GM12878 (cell line): ENCODE results near the gene HOXD13. TPM values are rescaled to one million over a fixed set of nuclear protein-coding genes. Genes with fewer than 3 reads are reported as not detected.

Experiments used
- ATAC-seq: fragments of 200-7000 bp; cut with Tn5 transposase; 3 replicates; pipeline ENCODE4 v1.9.1; 2020; ENCODE audit warnings: mild to moderate bottlenecking, moderate library complexity
- BruUV-seq: library from RNA; stranded (reverse); fragments of 400-500 nt; replicated peaks from 2 replicates; lab custom pipeline; 2021; lab: Mats Ljungman, UMichigan
- CTCF ChIA-PET: fragments of 300-600 bp; sonication (Branson Sonifier 250); formaldehyde crosslinking; extraction: SDS; loops from one replicate; lab custom pipeline; 2021; ENCODE audit warnings: inconsistent platforms; lab: Yijun Ruan, JAX
- POLR2A ChIA-PET: fragments of 350-600 bp; formaldehyde crosslinking; extraction: SDS; loops from one replicate; lab custom pipeline; 2021; ENCODE audit warnings: inconsistent platforms; lab: Charles Lee
- RAD21 ChIA-PET: fragments of 300-600 bp; sonication (Branson Sonifier 250); formaldehyde crosslinking; loops from one replicate; lab custom pipeline; 2023; ENCODE audit warnings: antibody characterized with exemption; ENCODE audit not compliant: unreplicated experiment; lab: Charles Lee
- SMC1A ChIA-PET: fragments of 300-600 bp; sonication (Branson Sonifier 250); formaldehyde crosslinking; loops from one replicate; lab custom pipeline; 2023; ENCODE audit not compliant: unreplicated experiment, uncharacterized antibody; lab: Charles Lee
- DNase-seq: peaks from one replicate; pipeline ENCODE4 v3.0.0-alpha.2; 2011; ENCODE audit warnings: low read depth, low spot score
- FAIRE-seq: peaks from 3 replicates; lab custom pipeline; 2011; peaks lifted over from hg19 to GRCh38; lab: Jason Lieb, UNC
- H2AFZ ChIP-seq: 2 replicates; pipeline ENCODE4 v1.6.0; 2011; ENCODE audit warnings: low read depth, low read length, control low read depth; ENCODE audit not compliant: control insufficient read depth
- H3K27ac ChIP-seq: 2 replicates; pipeline ENCODE4 v1.5.1; 2011; ENCODE audit warnings: control low read depth; ENCODE audit not compliant: control insufficient read depth, insufficient read depth
- H3K27me3 ChIP-seq, 2 experiments: replicated peaks in 1 of 2; 2 replicates each; pipeline versions ENCODE4 v1.6.0 to v1.6.1; 2011; ENCODE audit warnings: low read length in 1 of 2; ENCODE audit not compliant: control insufficient read depth in 2 of 2, insufficient read depth in 2 of 2
- H3K36me3 ChIP-seq, 2 experiments: 2 replicates each; pipeline ENCODE4 v1.5.1; 2011; ENCODE audit warnings: low read length in 1 of 2; ENCODE audit not compliant: control insufficient read depth in 2 of 2, insufficient read depth in 2 of 2
- H3K4me1 ChIP-seq: 2 replicates; pipeline ENCODE4 v1.6.1; 2011; ENCODE audit warnings: mild to moderate bottlenecking, low read length, moderate library complexity, mixed read lengths; ENCODE audit not compliant: control insufficient read depth, insufficient read depth
- H3K4me2 ChIP-seq: 2 replicates; pipeline ENCODE4 v1.6.0; 2011; ENCODE audit warnings: control low read depth; ENCODE audit not compliant: control insufficient read depth, insufficient read depth
- H3K4me3 ChIP-seq: fragments of 200-600 bp; sonication (generic); 2 replicates; pipeline ENCODE4 v1.5.1; 2016
- H3K79me2 ChIP-seq: 2 replicates; pipeline ENCODE4 v1.6.0; 2011; ENCODE audit warnings: low read length; ENCODE audit not compliant: control insufficient read depth, insufficient read depth
- H3K9ac ChIP-seq: 2 replicates; pipeline ENCODE4 v1.8.0; 2011; ENCODE audit warnings: low read length, control low read depth, mixed read lengths; ENCODE audit not compliant: control insufficient read depth, insufficient read depth
- H3K9me3 ChIP-seq: replicated peaks from 3 replicates; pipeline ENCODE4 v1.5.1; 2011; ENCODE audit warnings: mild to moderate bottlenecking, low read length; ENCODE audit not compliant: control insufficient read depth, insufficient read depth
- H4K20me1 ChIP-seq: 2 replicates; pipeline ENCODE4 v1.6.0; 2011; ENCODE audit not compliant: control insufficient read depth, insufficient read depth
- CBX3 ChIP-seq: fragments of 200-600 bp; sonication (generic); IDR thresholded peaks from 2 replicates; pipeline ENCODE4 v1.6.1; 2016; ENCODE audit warnings: low read depth, borderline replicate concordance
- SMC3 ChIP-seq: IDR thresholded peaks from 2 replicates; pipeline ENCODE4 v1.6.1; 2011; ENCODE audit warnings: low read length, improper control_type of control experiment, borderline replicate concordance
- TCF12 ChIP-seq: IDR thresholded peaks from 2 replicates; pipeline ENCODE4 v1.6.1; 2011; ENCODE audit warnings: low read depth, mild to moderate bottlenecking, low read length
- WGBS: methylation state at CpG from one replicate; pipeline ENCODE4 v1.1.6; 2016; ENCODE audit warnings: low lambda C conversion rate; ENCODE audit not compliant: insufficient replicate concordance, insufficient coverage; ENCODE audit errors: missing lambda C conversion rate; 5-methylcytosine and 5-hydroxymethylcytosine counted together
- in situ Hi-C: fragments of 300-500 bp; cut with MboI; formaldehyde crosslinking; loops from 9 replicates; pipeline ENCODE4 v1.14.3; 2018; ENCODE audit warnings: mixed read lengths
- intact Hi-C: fragments of 100-400 bp; cut with micrococcal nuclease; formaldehyde crosslinking; loops from one replicate; pipeline ENCODE4 v1.14.2; 2022; ENCODE audit not compliant: unreplicated experiment
- polyA plus RNA-seq, 11 experiments: library from polyadenylated mRNA; depleted of rRNA in 4 of 11; unstranded in 6 of 11; stranded (reverse) in 5 of 11; fragments of >200 nt; fragmentation: Nextera tagmentation in 4 of 11; fragmentation: Illumina TruSeq in 1 of 11; extraction: Ambion mirVana in 4 of 11; extraction: Trizol in 1 of 11; gene quantifications; 1 replicate in 1 of 11; 2 replicates in 10 of 11; pipeline versions ENCODE4 v1.2.1 to v1.2.3, GENCODE V29; 2011 to 2016; ENCODE audit warnings: inconsistent platforms in 2 of 11, missing spikeins in 2 of 11, low read depth in 1 of 11
- total RNA-seq, 4 experiments: library from RNA; depleted of rRNA in 3 of 4; stranded (reverse); fragments of >200 nt in 3 of 4; fragmentation: Illumina TruSeq in 1 of 4; extraction: Trizol in 1 of 4; gene quantifications; 2 replicates each; pipeline versions ENCODE4 v1.2.1 to v1.2.3, GENCODE V29; 2013 to 2021
- TF ChIP-seq, protein P1 (sequence below): fragments of 150-350 bp; IDR thresholded peaks from 2 replicates; pipeline ENCODE4 v1.6.1; 2016; ENCODE audit warnings: low read depth, low read length
- TF ChIP-seq, protein P2 (sequence below): fragments of 450-650 bp; IDR thresholded peaks from 2 replicates; pipeline ENCODE4 v1.6.1; 2017; ENCODE audit warnings: antibody characterized with exemption, mild to moderate bottlenecking, moderate library complexity

HOXD13 gene
- total and polyA plus RNA-seq, 10 of the 15 experiments (the other 5 are each of a cell fraction or from before 2014, with no cell fraction given) = not detected

DNA sequence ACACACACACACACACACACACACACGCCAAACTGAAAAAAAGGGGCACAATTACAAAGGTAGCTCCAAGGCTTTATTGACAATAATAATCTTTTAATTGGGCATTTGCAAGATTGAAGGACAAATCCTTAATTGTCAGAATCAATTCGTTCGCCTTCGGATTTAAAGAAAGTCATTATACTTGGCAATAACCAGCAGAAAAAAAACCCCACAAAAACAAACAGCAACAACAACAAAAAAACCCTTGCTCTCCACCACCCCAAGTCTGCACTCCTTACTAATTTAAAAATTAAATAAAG, 35.2 kb downstream of the HOXD13 start (continued):
- no peak for TF ChIP-seq SMC3
- TF ChIP-seq, protein P1, sequence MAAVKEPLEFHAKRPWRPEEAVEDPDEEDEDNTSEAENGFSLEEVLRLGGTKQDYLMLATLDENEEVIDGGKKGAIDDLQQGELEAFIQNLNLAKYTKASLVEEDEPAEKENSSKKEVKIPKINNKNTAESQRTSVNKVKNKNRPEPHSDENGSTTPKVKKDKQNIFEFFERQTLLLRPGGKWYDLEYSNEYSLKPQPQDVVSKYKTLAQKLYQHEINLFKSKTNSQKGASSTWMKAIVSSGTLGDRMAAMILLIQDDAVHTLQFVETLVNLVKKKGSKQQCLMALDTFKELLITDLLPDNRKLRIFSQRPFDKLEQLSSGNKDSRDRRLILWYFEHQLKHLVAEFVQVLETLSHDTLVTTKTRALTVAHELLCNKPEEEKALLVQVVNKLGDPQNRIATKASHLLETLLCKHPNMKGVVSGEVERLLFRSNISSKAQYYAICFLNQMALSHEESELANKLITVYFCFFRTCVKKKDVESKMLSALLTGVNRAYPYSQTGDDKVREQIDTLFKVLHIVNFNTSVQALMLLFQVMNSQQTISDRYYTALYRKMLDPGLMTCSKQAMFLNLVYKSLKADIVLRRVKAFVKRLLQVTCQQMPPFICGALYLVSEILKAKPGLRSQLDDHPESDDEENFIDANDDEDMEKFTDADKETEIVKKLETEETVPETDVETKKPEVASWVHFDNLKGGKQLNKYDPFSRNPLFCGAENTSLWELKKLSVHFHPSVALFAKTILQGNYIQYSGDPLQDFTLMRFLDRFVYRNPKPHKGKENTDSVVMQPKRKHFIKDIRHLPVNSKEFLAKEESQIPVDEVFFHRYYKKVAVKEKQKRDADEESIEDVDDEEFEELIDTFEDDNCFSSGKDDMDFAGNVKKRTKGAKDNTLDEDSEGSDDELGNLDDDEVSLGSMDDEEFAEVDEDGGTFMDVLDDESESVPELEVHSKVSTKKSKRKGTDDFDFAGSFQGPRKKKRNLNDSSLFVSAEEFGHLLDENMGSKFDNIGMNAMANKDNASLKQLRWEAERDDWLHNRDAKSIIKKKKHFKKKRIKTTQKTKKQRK = no peak
- TF ChIP-seq CBX3 = no peak

DNA sequence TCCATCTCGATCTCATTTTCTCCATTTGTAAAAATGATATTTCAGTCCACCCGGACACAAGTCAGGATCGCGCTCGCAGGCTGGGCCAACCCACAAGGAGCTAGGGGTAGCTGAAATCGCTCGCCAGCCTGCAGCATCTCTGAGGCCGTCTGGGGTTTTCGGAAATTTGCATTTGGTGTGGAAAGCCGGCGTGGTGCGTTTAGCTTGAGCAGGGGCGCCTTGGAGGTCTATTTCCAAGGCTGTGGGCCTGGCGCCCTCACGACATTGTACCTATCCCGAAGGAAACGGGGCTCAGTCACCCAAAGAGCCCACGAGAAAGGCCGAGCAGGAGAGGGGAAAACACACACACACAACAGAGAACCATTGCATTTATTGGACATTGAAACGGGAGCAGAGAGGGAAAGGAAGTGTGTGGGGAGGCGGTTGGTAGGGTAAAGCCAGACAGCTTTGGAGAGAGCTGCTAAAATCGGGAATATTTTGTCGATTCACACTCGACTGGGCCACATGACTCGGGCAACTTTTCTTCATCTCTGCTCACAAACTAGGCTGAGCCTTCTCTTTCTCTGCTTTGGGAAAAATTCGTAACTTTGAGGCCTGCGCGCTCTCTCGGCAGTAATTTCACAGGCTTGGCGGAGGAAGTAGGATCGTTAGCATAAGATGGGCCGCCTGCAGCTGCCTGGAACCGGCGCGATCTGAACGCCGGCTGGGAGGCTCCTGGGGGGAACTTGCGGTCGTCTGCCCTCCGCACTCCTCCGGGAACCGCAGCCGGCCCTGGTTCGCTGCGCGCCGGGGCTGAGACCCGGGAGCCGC, 35.9 kb downstream of the HOXD13 start:
- no TSS peak for BruUV-seq
- intact Hi-C loops (loop anchor here (5.0 kb wide), 2 partner anchors 689 to 1034 kb away; no protein-coding TSS in a partner anchor), in situ Hi-C loops (loop anchor here (5.0 to 25.0 kb wide), 4 partner anchors 509 to 1209 kb away; no protein-coding TSS in a partner anchor)
- Histone ChIP-seq H3K27me3 (peaks cover 8 to 32% of the 10 kb centered on the region in 2 experiments), H3K4me2 (no peak overlapping the region), H3K79me2 (no peaks in the 10 kb centered on the region), H2AFZ (no peak overlapping the region), H3K4me1 (no peaks in the 10 kb centered on the region), H3K9me3 (peaks cover 1% of the 10 kb centered on the region; the same call in 2 of the 3 replicates), H3K27ac (no peak overlapping the region), H3K36me3 (no peaks in the 10 kb centered on the region), H4K20me1 (no peaks in the 10 kb centered on the region), H3K4me3 (no peak overlapping the region), H3K9ac (no peak overlapping the region)
- no peak for TF ChIP-seq TCF12
- TF ChIP-seq, protein P2, sequence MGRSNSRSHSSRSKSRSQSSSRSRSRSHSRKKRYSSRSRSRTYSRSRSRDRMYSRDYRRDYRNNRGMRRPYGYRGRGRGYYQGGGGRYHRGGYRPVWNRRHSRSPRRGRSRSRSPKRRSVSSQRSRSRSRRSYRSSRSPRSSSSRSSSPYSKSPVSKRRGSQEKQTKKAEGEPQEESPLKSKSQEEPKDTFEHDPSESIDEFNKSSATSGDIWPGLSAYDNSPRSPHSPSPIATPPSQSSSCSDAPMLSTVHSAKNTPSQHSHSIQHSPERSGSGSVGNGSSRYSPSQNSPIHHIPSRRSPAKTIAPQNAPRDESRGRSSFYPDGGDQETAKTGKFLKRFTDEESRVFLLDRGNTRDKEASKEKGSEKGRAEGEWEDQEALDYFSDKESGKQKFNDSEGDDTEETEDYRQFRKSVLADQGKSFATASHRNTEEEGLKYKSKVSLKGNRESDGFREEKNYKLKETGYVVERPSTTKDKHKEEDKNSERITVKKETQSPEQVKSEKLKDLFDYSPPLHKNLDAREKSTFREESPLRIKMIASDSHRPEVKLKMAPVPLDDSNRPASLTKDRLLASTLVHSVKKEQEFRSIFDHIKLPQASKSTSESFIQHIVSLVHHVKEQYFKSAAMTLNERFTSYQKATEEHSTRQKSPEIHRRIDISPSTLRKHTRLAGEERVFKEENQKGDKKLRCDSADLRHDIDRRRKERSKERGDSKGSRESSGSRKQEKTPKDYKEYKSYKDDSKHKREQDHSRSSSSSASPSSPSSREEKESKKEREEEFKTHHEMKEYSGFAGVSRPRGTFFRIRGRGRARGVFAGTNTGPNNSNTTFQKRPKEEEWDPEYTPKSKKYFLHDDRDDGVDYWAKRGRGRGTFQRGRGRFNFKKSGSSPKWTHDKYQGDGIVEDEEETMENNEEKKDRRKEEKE = no peak
- POLR2A ChIA-PET = no interaction called here
- SMC1A ChIA-PET = interaction anchor here (0.9 to 2.2 kb wide), 8 partner anchors 12 to 1033 kb away, joined by 3 to 20 read pairs (median 8); no protein-coding TSS in a partner anchor
- no peak for ATAC-seq
- no peak for DNase-seq
- CTCF ChIA-PET = interaction anchor here (0.6 to 4.3 kb wide), 16 partner anchors 12 to 1033 kb away, joined by 3 to 79 read pairs (median 20); no protein-coding TSS in a partner anchor
- RAD21 ChIA-PET = interaction anchor here (2.2 to 3.7 kb wide), 6 partner anchors 326 to 1020 kb away, joined by 7 to 25 read pairs (median 17); no protein-coding TSS in a partner anchor
- 39% methylated on average over 49 of the region's 49 CpGs for WGBS
- no peak for FAIRE-seq
